ENCODE data around the gene PRKCQ.

DNA sequence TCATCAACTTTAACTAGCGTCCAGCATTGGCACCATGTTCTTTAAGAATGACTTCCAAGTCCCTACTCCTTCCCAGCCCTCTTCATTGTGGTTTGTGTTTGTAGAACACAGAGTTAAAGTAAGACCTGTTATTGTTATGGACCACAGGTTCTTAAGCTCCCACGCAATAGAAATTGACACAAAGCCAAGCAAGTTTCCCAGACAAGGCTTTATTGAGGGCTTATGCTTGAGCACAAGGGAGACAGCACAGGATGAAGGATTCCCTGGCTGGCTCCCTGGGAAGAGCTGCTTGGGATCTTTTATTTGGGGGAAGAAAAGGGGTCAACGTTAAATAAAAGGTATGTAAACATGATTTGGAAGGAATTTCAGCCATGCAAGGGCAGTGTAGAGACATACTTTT is 44.3 kb upstream of the PRKCQ start:
- TF ChIP-seq, protein P1, sequence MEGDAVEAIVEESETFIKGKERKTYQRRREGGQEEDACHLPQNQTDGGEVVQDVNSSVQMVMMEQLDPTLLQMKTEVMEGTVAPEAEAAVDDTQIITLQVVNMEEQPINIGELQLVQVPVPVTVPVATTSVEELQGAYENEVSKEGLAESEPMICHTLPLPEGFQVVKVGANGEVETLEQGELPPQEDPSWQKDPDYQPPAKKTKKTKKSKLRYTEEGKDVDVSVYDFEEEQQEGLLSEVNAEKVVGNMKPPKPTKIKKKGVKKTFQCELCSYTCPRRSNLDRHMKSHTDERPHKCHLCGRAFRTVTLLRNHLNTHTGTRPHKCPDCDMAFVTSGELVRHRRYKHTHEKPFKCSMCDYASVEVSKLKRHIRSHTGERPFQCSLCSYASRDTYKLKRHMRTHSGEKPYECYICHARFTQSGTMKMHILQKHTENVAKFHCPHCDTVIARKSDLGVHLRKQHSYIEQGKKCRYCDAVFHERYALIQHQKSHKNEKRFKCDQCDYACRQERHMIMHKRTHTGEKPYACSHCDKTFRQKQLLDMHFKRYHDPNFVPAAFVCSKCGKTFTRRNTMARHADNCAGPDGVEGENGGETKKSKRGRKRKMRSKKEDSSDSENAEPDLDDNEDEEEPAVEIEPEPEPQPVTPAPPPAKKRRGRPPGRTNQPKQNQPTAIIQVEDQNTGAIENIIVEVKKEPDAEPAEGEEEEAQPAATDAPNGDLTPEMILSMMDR (IDR thresholded peaks at IDR 0.05; ENCODE audit: insufficient read depth, low read depth, low read length), result no peak
- TF ChIP-seq EZH2 (IDR thresholded peaks at IDR 0.05; ENCODE audit: insufficient read depth, low read length), result no peak
